HepG2 (cell line): Measurements from ENCODE around the gene RNF38.

ENCODE experiments used
- CBX2 ChIP-seq, 2 experiments: fragments of 200-600 bp in 1 of 2; sonication (generic); formaldehyde crosslinking in 1 of 2; IDR thresholded peaks; 2 replicates each; pipeline versions ENCODE4 v1.7.0 to v1.8.1; 2018 to 2022; ENCODE audit warnings: low read depth in 2 of 2, low read length in 1 of 2, mild to moderate bottlenecking in 1 of 2, missing genetic modification reagents in 1 of 2
- FOSL2 ChIP-seq: sonication (generic); formaldehyde crosslinking; IDR thresholded peaks from 2 replicates; pipeline ENCODE4 v1.4.0; 2020; ENCODE audit warnings: missing genetic modification reagents
- REPIN1 ChIP-seq: sonication (generic); formaldehyde crosslinking; IDR thresholded peaks from 2 replicates; pipeline ENCODE4 v1.8.0; 2022; ENCODE audit warnings: missing genetic modification reagents, low read depth, mild to moderate bottlenecking, borderline replicate concordance
- SOX6 ChIP-seq, 2 experiments: fragments of 450-650 bp in 1 of 2; sonication (generic) in 1 of 2; formaldehyde crosslinking in 1 of 2; IDR thresholded peaks; 2 replicates each; pipeline versions ENCODE4 v1.4.0 to v1.6.1; 2017 to 2020; ENCODE audit warnings: antibody characterized with exemption in 1 of 2, mild to moderate bottlenecking in 1 of 2, missing genetic modification reagents in 1 of 2
- ZFP37 ChIP-seq: sonication (generic); formaldehyde crosslinking; IDR thresholded peaks from 2 replicates; pipeline ENCODE4 v1.4.0; 2020; ENCODE audit warnings: missing genetic modification reagents, borderline replicate concordance
- ZNF816 ChIP-seq: sonication (generic); formaldehyde crosslinking; IDR thresholded peaks from 2 replicates; pipeline ENCODE4 v1.8.0; 2022; ENCODE audit warnings: missing genetic modification reagents, mild to moderate bottlenecking, borderline replicate concordance

DNA sequence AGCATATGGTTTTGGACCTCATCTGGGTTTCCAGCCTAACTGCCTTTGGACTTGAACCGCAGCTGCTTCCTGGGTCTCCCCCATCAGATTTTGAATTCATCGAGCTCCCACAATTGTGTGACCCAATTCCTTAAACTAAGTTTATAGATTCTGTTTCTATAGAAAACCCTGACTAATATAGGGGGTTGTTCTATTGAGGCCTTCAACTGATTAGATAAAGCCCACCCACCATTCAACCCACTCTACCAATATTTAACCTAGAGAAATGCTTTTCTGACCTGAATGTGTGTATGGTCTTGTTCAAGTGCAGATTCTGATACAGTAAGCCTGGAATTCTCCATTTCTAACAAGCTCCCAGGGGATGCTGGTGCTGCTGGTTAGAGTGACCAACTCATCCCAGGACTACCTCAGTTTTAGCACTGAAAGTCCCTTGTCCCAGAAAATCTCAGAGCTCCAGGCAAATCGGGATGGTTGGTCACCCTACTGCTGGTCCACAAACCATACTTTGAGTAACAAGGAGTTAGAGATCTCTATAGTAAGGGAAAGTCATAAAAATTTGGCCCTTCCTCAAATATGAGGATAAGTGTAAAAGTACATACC lies 110.1 kb downstream of the RNF38 start:
- no peak for TF ChIP-seq REPIN1
- TF ChIP-seq FOSL2 (CRISPR knock-in tag), result no peak
- no peak for TF ChIP-seq CBX2 (IDR thresholded peaks at IDR 0.05; ENCODE audit: low read depth, low read length)
- no peak for TF ChIP-seq CBX2 (CRISPR knock-in tag; IDR thresholded peaks at IDR 0.05; ENCODE audit: low read depth)
- no peak for TF ChIP-seq ZFP37
- no peak for TF ChIP-seq SOX6 (IDR thresholded peaks at IDR 0.05)
- TF ChIP-seq SOX6 (CRISPR knock-in tag; IDR thresholded peaks at IDR 0.05), result no peak
- no peak for TF ChIP-seq ZNF816 (CRISPR knock-in tag)
